GM21786 (cell line): ENCODE data around the gene UBQLN4.
A peak's percentile ranks its signal among the peaks of the same experiment; 100 is the strongest.
"Not testable (repeated sequence)": the region's sequence is repeated elsewhere in the genome, so short reads cannot be mapped to it uniquely, and the experiment has no call there.

Source experiments
- ATAC-seq: cut with Tn5 transposase; IDR thresholded peaks from one replicate; pipeline ENCODE4 v1.9.1; 2021; ENCODE audit not compliant: unreplicated experiment

The UBQLN4 gene

DNA sequence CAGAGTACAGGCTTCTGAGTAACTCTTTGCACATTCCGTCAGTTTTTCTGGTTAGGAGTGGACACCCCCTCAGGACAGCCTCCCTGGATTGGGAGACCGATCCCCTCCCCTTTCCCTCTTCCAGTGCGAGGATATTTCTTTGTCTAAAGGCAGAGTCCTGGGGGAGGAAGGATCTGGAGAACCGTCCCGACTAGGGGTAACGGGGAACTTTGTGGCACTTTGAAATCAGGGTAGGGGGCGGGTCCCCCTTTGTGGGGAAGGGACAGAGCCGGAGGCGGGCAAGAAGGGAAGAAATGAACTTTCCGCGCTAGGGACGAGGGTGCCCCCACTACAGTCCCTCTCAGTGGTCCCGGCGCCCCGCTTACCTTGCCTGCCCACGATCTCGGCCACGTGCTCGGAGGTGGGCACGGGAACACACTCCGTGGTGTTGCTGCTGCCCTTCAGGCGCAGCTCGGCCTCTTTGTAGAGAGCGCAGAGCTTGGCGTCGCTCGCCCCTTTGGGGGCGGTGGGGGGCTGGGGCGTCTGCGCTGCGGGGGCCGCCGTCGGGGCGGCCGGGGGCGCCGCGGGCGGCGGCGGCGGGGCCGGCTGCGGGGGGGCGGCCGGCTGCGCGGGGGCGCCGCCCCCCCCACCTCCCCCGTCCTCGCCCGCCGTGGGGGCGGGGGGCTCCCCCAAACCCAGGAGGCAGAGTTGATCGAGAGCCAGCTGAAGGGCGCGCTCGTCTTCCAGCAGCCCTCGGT, 27.8 kb upstream of the UBQLN4 start:
- no peak for ATAC-seq

DNA sequence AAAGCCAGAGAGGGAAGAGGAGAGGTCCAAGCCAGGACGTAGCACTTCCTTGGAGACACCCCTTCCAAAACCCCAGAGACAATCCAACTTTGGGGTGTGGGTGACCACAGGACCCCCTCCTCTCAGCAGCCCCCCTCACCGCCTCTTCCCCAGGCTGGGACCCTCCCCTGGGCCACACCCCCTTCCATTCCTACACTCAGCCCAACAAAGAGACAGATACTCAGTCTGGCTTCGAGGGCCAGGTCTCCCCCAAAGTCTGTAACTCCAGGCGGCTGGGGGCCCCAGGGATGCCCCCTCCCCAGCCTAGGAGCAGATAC, 27.2 kb upstream of the UBQLN4 start:
- ATAC-seq: no peak

DNA sequence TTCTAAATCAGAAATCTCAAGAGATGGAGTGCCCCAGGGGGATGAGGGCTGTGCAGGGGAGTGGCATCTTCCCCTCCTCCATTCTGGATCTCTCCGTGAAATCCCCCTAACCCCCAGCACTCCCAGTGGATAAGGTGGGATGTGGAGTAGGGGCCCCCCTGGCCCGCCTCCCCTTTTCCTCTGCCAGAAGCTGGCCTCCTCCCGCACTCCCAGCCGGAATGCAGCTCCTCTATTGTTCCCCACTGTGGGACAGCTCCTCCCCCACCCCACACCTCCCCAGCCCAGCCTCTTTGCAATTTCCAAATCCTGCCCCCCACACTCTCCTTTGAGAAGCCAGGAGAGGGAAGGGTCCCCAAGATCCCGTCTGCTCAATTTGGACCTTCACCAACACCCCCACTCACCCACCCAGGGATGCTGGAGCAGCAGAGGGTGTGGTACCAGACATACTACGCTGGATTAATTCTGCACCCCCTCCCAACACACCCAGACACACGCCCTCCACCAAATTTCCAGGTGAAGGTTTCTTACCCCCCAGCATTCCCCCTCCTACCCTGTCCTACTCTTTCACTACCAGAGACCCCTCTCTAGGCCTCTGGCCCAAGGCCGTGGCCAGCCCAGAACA, 26.8 kb upstream of the UBQLN4 start:
- ATAC-seq: no peak

DNA sequence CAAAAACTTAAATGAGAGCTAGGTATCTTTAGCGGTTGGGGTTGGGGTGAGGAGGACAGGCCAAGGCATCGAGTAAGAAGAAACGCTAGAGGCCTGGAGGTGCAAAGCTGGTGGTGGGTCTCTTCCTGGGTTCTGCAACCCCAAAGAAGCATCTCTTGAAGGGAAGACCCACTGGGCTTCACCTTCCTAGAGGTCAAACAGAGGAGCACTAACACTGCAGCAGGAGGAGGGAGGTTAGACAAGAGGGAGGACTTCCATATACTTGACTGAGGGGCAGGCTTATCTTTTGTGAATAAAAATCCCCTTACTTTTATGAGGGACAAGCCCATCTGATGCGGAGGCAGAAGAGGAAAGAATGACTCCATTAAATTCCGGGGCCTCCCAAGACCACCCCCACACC, 26.2 kb upstream of the UBQLN4 start:
- no peak for ATAC-seq

DNA sequence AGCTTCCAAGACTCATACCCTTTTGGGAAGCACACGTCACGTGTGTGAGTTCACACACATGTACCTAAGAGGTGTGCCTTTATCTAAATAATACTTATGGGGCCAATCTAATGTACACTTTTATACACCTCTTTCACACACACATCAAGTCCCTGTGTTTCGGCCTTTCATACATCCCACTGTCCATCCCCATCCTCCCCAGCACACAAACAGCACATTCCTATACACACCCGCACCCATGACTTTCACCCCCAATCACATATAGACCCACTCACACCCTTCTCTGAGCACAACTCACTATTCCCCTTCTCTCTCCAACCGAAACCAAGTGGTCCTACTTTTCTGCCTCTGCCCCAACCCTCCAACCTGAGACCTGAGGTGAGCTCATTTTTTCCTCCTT, 25.1 kb upstream of the UBQLN4 start:
- ATAC-seq: no peak

DNA sequence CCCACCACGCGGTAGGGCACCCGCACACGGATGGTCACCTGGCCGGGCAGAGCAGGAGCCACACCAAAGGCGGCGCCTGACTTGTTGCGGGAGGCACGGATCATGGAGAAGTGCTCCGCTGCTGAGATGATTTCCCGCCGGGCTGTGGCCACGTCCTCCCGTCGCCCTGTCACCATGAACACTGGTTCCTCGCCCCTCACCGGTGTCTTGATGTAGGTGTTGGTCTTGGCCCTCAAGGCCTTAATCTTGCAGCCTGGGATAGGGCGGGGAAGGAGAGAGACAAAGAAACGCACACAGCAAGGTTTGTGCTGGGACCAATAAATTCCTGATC, 23.8 kb upstream of the UBQLN4 start:
- ATAC-seq: no peak

DNA sequence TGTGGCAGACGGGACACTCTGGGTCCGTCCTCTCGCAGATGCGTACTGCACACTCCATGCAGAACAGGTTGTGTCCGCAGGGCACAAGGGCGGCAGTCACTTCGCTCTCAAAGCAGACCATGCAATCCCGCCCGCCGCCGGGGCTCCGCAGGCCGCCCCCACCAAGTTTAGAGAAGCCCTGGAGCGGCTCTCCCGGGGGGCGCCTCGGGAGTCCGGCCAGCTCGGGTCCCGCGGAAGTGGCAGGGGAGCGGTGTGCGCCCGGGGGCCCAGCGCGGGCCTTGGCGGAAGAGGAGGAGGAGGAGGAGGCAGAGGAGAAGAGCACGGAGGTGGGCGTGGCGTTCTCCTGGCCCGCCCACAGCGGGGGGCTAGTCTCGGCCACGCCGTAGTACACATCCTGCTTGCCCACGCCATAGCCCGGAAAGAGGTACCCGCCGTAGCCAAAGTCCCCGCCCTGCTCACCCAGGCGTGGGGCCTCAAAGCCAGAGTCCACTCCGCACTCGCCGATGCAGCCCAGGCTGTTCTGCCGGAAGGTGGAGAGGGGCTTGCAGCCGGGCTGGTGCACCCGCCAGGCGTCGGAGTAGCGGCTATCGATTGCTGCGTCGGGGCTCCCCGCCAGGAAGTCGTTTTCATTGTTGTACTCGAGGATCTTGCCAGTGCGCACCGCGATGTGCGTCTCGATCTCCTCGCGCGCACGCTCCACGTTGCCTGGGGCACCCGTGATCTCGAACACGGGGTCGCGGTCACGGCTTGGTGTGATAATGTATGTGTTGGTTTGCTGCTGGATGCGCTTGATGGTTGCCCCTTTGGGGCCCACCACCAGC, 23.2 kb upstream of the UBQLN4 start:
- peak; percentile 64 for ATAC-seq

DNA sequence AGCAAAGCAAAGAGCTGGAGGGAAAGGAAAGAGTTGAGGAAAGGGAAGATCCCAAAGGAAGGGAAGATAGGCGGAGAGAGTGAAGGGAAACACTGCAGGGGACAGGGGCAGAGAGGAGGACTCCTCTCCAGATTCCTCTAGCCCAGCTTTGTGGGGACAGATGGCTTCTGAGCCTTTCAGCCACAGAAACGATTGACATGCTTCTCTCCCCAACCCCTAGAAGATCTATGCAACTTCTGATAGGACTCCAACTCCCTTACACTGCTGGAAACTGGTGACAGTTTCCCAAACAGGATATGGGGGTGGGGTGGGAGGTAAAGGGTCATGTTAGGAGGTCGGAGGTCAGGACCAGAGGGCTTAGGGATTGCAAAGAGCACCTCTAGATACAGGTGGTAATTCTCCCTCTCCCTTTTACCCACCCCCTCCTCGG, 22.2 kb upstream of the UBQLN4 start:
- ATAC-seq: no peak

DNA sequence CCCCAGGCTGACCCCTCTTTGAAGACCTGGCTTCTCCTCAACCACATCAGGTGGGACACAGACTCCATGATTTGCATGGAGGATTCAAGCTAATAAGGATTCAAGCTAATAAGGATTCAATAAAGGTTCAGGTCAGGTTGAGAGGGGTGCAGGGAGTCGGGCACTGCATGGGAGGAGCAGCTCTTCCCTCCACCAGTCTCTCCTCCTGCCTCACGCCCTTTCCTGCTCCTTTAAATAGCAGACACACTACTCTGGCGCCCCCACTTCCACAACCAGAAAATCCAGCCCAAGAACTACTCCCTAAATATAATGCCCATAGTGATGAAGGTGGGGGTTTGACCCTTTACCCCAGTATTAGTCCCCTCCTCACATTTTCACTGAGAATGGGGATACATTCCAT, 21.6 kb upstream of the UBQLN4 start:
- no peak for ATAC-seq

DNA sequence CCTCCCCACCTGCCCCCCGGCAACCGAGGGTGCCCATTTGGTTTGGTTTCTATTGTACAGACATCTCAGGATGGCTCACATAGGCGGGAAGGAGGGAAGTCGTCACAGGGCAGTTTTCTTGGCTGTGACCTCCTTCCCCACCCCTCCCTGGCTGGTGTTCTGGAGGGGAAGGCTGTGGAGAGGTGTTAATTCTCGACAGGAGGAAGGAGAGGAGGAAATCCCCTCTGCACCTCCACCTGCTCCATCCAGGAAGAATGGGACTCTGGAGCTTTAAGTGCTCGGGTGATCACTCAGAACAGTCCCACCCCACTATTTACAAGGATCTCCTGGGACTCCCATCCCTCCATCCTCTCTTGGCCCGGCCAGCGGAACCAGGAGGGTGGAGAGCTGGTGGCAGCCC, 21.1 kb upstream of the UBQLN4 start:
- ATAC-seq: no peak

DNA sequence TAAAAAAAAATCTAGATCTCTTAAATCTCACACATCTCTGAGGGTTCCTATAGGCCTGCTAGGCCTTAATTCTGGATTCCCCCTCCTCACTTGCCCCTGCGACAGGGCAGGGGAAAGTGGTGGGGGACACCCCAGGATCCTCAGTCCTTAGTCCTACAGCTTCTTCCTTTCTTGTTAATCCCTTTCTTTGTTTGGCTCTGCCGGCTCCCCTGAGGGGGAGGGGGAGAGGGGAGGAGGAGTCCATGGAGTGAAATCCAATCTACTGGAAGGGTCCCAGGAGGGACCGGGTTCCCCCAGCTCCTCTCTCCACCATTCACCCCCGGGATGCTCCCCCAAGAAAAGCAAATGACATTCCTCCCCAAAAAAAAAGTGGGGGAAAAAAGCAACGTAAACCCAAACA, 20.1 kb upstream of the UBQLN4 start:
- no peak for ATAC-seq

DNA sequence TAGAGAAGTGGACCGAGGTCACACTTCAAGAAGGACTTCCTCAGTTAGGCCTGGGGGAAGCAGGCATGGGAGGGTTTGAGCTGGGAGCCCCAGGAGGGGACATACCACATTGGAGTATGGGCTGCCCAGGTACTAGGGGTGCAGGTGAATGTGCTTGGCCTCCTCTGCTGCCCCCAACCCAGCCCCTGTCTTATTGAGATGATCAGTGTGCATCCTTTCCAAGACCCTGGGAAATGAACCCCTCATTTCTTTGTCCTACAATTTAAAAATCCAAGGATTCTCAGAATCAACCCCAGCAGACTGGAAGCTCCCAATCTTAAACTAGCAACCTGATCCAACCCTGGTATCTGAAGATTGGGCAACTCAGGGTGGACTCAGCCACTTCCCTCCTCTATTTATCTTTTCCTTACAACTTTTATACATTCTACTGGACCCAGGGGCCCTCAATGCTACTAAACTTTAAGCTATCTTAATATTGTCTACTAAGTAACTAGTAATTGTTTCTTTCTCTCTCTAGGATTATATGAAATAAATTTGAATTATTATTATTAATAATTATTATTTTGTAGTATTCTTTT, 19.6 kb upstream of the UBQLN4 start:
- no peak for ATAC-seq

DNA sequence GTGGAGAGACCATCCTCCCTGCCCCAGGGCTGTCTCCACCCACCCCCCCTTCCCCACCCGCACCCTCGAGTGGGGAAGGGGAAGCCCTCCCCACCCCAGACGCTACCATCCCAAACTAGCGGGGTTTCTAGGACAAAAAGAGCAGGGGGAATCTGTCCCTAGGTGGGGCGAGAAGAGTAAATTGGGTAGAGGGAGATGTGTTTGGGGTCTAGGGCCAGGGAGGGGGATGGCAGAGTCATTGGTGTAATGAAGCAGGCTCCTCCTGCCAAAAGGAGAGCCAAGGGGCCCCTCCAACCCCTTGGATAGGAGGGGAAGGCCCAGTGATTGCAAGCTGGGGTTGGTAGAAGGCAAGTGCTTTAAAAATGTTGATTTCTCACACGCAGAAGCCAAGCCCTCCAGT, 18.7 kb upstream of the UBQLN4 start:
- ATAC-seq: no peak

DNA sequence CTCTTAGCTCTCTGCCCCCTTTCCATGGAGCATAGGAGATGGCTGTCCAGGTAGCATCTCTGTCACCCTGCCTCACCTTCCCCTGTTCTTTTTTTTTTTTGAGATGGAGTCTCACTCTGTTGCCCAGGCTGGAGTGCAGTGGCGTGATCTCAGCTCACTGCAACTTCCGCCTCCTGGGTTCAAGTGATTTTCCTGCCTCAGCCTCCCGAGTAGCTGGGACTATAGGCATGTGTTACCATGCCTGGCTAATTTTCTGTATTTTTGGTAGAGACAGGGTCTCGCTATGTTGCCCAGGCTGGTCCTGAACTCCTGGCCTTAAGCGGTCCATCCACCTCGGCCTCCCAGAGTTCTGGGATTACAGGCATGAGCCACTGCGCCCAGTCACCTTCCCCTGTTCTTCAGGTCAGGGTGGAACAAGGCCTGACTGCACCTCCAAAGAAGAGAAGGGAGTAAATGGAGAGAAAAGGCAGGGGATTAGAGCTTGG, 17.8 kb upstream of the UBQLN4 start:
- ATAC-seq: not testable (repeated sequence)

DNA sequence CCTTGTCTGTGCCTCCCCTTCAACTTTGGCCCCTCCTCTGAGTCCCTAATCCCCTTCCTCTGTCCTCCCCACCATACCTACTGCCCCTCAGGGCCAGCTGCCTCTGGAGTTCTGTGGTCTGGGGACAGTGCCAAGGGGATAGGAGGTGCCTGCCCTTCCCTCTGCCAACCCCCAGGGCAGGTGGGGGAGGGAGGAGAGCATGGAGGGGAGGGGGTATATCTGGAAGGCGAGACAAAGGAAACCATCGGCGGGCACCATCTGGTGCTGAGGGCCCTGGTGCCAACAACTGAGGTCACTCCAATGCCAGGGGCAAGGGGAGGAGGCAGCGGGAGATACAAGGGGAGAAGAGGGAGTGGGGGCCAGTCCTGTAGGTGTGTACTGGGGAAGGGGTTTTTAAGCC, 16.9 kb upstream of the UBQLN4 start:
- no peak for ATAC-seq

DNA sequence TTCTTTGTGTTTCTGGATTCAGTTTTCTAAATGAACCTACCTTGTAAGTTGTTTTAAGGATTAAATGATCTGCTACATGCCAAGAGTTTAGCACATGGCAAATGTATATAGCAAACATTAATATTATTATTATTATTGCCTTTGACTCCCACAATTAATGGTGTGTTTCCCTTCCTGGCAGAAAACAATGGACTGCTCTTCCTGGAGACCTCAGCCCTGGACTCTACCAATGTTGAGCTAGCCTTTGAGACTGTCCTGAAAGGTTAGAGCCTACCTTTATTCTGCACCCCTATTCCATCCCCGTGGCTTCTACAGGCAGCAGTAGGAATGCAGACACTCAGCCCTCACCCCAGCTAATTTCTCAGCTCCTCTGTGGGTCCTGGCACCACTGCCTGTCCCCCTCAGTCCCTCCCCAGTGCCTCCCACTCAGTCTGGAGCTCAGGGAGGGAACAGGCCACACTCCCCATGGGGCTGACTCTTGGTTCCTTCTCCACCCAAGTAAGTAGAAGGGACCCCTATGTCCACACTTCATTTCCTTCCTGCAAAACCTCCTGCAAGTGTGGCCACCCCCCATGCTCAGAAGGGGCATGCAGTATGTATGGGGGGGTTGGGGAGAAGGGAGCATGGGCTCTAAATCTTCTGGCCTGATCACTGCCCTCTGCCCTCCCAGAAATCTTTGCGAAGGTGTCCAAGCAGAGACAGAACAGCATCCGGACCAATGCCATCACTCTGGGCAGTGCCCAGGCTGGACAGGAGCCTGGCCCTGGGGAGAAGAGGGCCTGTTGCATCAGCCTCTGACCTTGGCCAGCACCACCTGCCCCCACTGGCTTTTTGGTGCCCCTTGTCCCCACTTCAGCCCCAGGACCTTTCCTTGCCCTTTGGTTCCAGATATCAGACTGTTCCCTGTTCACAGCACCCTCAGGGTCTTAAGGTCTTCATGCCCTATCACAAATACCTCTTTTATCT, 16.2 kb upstream of the UBQLN4 start:
- no peak for ATAC-seq

DNA sequence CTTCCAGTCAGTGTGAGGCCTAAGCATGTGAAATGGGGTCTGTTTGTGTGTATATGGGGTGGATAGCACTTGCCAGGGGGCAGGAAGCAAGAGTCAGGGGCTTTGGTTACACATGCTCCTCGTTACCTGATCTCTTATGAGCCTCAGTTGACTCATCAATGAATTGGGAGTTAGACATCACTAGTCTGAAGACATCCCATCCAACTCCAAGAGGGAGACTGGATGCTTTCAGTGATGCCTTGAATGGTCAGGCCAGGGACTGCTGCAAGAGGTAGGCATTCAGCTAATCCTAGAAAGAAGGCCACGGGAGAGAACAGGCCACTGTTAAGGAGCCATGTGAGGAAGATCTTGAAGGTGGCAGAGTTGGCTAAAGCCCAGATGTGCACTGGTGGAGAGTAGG, 13.7 kb upstream of the UBQLN4 start:
- no peak for ATAC-seq

DNA sequence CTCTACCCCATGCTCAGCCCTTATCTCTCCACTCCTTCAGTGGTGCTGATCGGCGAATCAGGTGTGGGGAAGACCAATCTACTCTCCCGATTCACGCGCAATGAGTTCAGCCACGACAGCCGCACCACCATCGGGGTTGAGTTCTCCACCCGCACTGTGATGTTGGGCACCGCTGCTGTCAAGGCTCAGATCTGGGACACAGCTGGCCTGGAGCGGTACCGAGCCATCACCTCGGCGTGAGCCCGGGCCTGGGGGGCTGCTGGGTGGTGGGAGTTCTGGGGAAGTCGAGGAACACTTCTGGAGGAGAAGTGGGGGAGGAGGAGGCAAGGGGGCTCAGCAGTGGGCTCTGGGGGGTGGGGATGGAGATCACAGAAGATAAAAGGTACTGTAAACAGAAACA, 12.3 kb upstream of the UBQLN4 start:
- no peak for ATAC-seq

DNA sequence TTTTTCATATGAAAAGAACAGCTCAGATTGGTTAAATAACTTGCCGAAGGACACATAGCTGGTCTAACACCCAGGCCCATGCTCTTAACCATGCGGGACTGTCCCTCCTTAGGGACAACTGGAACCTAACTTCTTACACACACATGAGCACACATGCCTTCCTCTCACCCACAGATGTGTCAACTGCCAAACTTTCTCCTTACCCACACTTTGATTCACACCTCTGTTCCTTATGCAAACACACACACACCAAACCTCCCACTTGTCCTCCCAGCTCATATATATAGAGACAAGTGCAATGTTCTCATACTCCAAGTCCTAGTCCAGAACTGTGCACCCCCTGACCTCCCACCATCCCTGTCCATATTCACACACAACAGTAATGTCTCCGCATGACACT, 11.6 kb upstream of the UBQLN4 start:
- no peak for ATAC-seq

DNA sequence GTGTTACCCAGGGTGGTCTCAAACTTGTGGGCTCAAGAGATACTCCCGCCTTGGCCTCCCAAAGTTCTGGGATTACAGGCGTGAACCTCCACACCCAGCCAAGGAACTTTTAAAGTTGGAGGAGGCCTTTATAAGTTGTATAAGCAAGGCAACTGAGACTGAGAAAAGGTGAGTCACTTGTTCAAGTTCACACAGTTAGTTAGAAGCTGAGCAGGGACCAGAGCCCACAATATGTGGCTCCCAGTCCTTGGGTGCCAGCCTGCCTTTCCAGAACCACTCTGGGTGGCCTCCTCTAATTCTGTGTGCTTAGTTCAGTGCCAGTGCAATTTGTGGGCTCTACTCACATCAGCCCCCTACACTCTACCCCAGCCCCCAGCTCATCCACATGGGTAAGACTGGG, 11.0 kb upstream of the UBQLN4 start:
- ATAC-seq: no peak

DNA sequence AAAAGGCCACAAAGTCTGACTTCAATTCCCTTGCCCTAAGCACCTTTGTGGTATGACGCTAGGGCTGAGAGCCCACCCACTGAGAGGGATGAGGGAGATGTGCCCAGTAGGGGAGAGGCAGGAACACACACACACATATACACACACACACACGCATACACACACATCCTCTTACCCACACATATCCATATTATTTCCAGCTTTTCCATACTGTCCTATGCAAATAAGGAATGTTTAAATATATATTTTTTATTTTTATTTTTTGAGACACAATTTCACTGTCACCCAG, 10.3 kb upstream of the UBQLN4 start:
- no peak for ATAC-seq
